IMR-90 (cell line): ENCODE measurements around the gene SCN11A. TPM values are rescaled to one million over a fixed set of nuclear protein-coding genes. Genes with fewer than 3 reads are reported as not detected.

Experiments
- ATAC-seq: fragments of 200-7000 bp; cut with Tn5 transposase; 2 replicates; pipeline ENCODE4 v1.9.1; 2020; ENCODE audit warnings: low read depth, mild to moderate bottlenecking, moderate library complexity
- BruUV-seq: library from RNA; stranded (reverse); fragments of 400-500 nt; replicated peaks from 2 replicates; lab custom pipeline; 2021; lab: Mats Ljungman, UMichigan
- CTCF ChIA-PET: fragments of 300-600 bp; formaldehyde crosslinking; extraction: SDS; loops from one replicate; lab custom pipeline; 2021; ENCODE audit warnings: antibody characterized with exemption; lab: Yijun Ruan, JAX
- POLR2A ChIA-PET: fragments of 300-600 bp; sonication (Branson Sonifier 250); formaldehyde crosslinking; loops from one replicate; lab custom pipeline; 2022; ENCODE audit warnings: antibody characterized with exemption; ENCODE audit not compliant: unreplicated experiment; lab: Charles Lee
- DNase-seq: peaks from one replicate; pipeline ENCODE4 v3.0.0; 2013
- H2AFZ ChIP-seq: replicated peaks from 2 replicates; pipeline ENCODE3; 2013; ENCODE audit warnings: low read length, mild to moderate bottlenecking; ENCODE audit not compliant: poor library complexity
- H2AK5ac ChIP-seq: 2 replicates; pipeline ENCODE4 v1.6.1; 2013; ENCODE audit warnings: low read depth, low read length, inconsistent platforms
- H2AK9ac ChIP-seq: replicated peaks from 2 replicates; pipeline ENCODE3; 2013; ENCODE audit warnings: mild to moderate bottlenecking, low read depth, low read length, moderate library complexity; ENCODE audit not compliant: poor library complexity
- H2BK120ac ChIP-seq: 2 replicates; pipeline ENCODE4 v1.6.1; 2013; ENCODE audit warnings: low read depth, low read length, inconsistent platforms
- H2BK15ac ChIP-seq: 3 replicates; pipeline ENCODE4 v1.6.1; 2013; ENCODE audit warnings: low read depth, low read length, inconsistent platforms
- H2BK20ac ChIP-seq: 2 replicates; pipeline ENCODE4 v1.6.1; 2013; ENCODE audit warnings: low read depth, mild to moderate bottlenecking, inconsistent platforms, low read length, moderate library complexity
- H2BK5ac ChIP-seq: 2 replicates; pipeline ENCODE4 v1.6.1; 2013; ENCODE audit warnings: mild to moderate bottlenecking, low read depth, low read length, inconsistent platforms; ENCODE audit not compliant: poor library complexity, severe bottlenecking
- H3K14ac ChIP-seq: replicated peaks from 2 replicates; pipeline ENCODE4 v1.6.1; 2013; ENCODE audit warnings: low read depth, low read length, inconsistent platforms
- H3K18ac ChIP-seq: 2 replicates; pipeline ENCODE4 v1.6.1; 2013; ENCODE audit warnings: low read depth, low read length, control low read depth
- H3K23ac ChIP-seq: 2 replicates; pipeline ENCODE4 v1.6.1; 2013; ENCODE audit warnings: low read depth, low read length, inconsistent platforms
- H3K27ac ChIP-seq: 2 replicates; pipeline ENCODE4 v1.5.1; 2013; ENCODE audit warnings: mild to moderate bottlenecking, control low read depth, low read length; ENCODE audit not compliant: insufficient read depth
- H3K27me3 ChIP-seq: 2 replicates; pipeline ENCODE4 v1.6.1; 2013; ENCODE audit warnings: low read length; ENCODE audit not compliant: control insufficient read depth, insufficient read depth
- H3K36me3 ChIP-seq: 2 replicates; pipeline ENCODE4 v1.6.1; 2013; ENCODE audit warnings: low read length, mixed read lengths; ENCODE audit not compliant: control insufficient read depth, insufficient read depth
- H3K4ac ChIP-seq: 2 replicates; pipeline ENCODE4 v1.6.1; 2013; ENCODE audit warnings: low read depth, low read length, inconsistent platforms
- H3K4me1 ChIP-seq: 2 replicates; pipeline ENCODE4 v1.6.1; 2013; ENCODE audit warnings: low read length, mixed read lengths; ENCODE audit not compliant: control insufficient read depth, insufficient read depth
- H3K4me2 ChIP-seq: 2 replicates; pipeline ENCODE4 v1.6.1; 2013; ENCODE audit warnings: low read depth, mild to moderate bottlenecking, control low read depth, low read length, moderate library complexity
- H3K4me3 ChIP-seq: 2 replicates; pipeline ENCODE4 v1.5.1; 2013; ENCODE audit warnings: low read depth, mild to moderate bottlenecking, control low read depth, low read length, moderate library complexity; ENCODE audit not compliant: insufficient read depth
- H3K56ac ChIP-seq: 2 replicates; pipeline ENCODE4 v1.6.1; 2013; ENCODE audit warnings: low read length, inconsistent platforms; ENCODE audit not compliant: insufficient read depth; ENCODE audit errors: extremely low read depth
- H3K79me1 ChIP-seq, 2 experiments: 2 replicates each; pipeline ENCODE4 v1.6.1; 2013; ENCODE audit warnings: low read length in 2 of 2, inconsistent platforms in 1 of 2, low read depth in 1 of 2
- H3K9ac ChIP-seq: 2 replicates; pipeline ENCODE4 v1.6.1; 2013; ENCODE audit warnings: low read depth, low read length, control low read depth
- H3K9me1 ChIP-seq: 2 replicates; pipeline ENCODE4 v1.6.1; 2013; ENCODE audit warnings: low read length, inconsistent platforms; ENCODE audit not compliant: insufficient read depth
- H3K9me3 ChIP-seq: 2 replicates; pipeline ENCODE4 v1.6.1; 2013; ENCODE audit warnings: low read length; ENCODE audit not compliant: control insufficient read depth, insufficient read depth
- H4K20me1 ChIP-seq: 2 replicates; pipeline ENCODE4 v1.6.1; 2013; ENCODE audit warnings: low read length, inconsistent platforms; ENCODE audit not compliant: insufficient read depth
- H4K5ac ChIP-seq: 2 replicates; pipeline ENCODE4 v1.6.1; 2013; ENCODE audit warnings: mild to moderate bottlenecking, low read depth, low read length, control low read depth
- H4K8ac ChIP-seq, 2 experiments: 2 replicates each; pipeline ENCODE4 v1.6.1; 2013; ENCODE audit warnings: low read depth in 2 of 2, low read length in 2 of 2, control low read depth in 1 of 2, inconsistent platforms in 1 of 2
- H4K91ac ChIP-seq: 2 replicates; pipeline ENCODE4 v1.6.1; 2013; ENCODE audit warnings: low read depth, low read length, inconsistent platforms; ENCODE audit not compliant: insufficient read depth
- BHLHE40 ChIP-seq: fragments of 150-350 bp; IDR thresholded peaks from 2 replicates; pipeline ENCODE4 v1.6.1; 2016; ENCODE audit warnings: mild to moderate bottlenecking, low read depth, low read length
- CEBPB ChIP-seq: IDR thresholded peaks from 2 replicates; pipeline ENCODE4 v1.6.1; 2012; ENCODE audit warnings: low read depth, low read length, improper control_type of control experiment
- CHD1 ChIP-seq: IDR thresholded peaks from 2 replicates; pipeline ENCODE4 v1.6.1; 2012; ENCODE audit warnings: low read depth, low read length, improper control_type of control experiment
- FOS ChIP-seq: fragments of 150-350 bp; IDR thresholded peaks from 2 replicates; pipeline ENCODE4 v1.6.1; 2016; ENCODE audit warnings: low read depth, low read length
- MAFK ChIP-seq: IDR thresholded peaks from 2 replicates; pipeline ENCODE4 v1.6.1; 2012; ENCODE audit warnings: low read depth, low read length, improper control_type of control experiment
- MAZ ChIP-seq: IDR thresholded peaks from 2 replicates; pipeline ENCODE4 v1.6.1; 2012; ENCODE audit warnings: low read depth, mild to moderate bottlenecking, low read length, improper control_type of control experiment, moderate library complexity, borderline replicate concordance
- MXI1 ChIP-seq: IDR thresholded peaks from 2 replicates; pipeline ENCODE4 v1.6.1; 2012; ENCODE audit warnings: low read depth, mild to moderate bottlenecking, low read length, moderate library complexity, borderline replicate concordance
- NFE2L2 ChIP-seq: fragments of 150-350 bp; IDR thresholded peaks from 2 replicates; pipeline ENCODE4 v1.6.1; 2016; ENCODE audit warnings: low read depth, mild to moderate bottlenecking, low read length
- POLR2A ChIP-seq: IDR thresholded peaks from 2 replicates; pipeline ENCODE4 v1.6.1; 2012; ENCODE audit warnings: mild to moderate bottlenecking, low read depth, low read length
- RAD21 ChIP-seq: IDR thresholded peaks from 2 replicates; pipeline ENCODE4 v1.6.1; 2012; ENCODE audit warnings: low read length, improper control_type of control experiment
- RCOR1 ChIP-seq: IDR thresholded peaks from 2 replicates; pipeline ENCODE4 v1.6.1; 2012; ENCODE audit warnings: mild to moderate bottlenecking, low read length, improper control_type of control experiment; ENCODE audit not compliant: insufficient replicate concordance
- RFX5 ChIP-seq: IDR thresholded peaks from 2 replicates; pipeline ENCODE4 v1.8.0; 2012; ENCODE audit warnings: low read depth, mild to moderate bottlenecking, low read length, moderate library complexity
- SMC3 ChIP-seq: fragments of 150-350 bp; IDR thresholded peaks from 2 replicates; pipeline ENCODE4 v1.6.1; 2016; ENCODE audit warnings: low read depth, mild to moderate bottlenecking, antibody characterized with exemption, low read length, moderate library complexity
- dilution Hi-C: fragments of 300-500 bp; cut with HindIII; formaldehyde crosslinking; loops from one replicate; pipeline ENCODE4 v1.14.3; 2018; ENCODE audit warnings: low sequenced_read_pairs; ENCODE audit not compliant: unreplicated experiment
- in situ Hi-C: fragments of 300-500 bp; cut with MboI; formaldehyde crosslinking; loops from 3 replicates; pipeline ENCODE4 v1.14.3; 2019; ENCODE audit warnings: low sequenced_read_pairs, inconsistent platforms, mixed read lengths
- intact Hi-C: fragments of 100-400 bp; cut with micrococcal nuclease; formaldehyde crosslinking; loops from 2 replicates; pipeline ENCODE4 v1.10.0; 2022
- polyA plus RNA-seq, 3 experiments: library from polyadenylated mRNA; depleted of rRNA; stranded (reverse); fragments of >200 nt; gene quantifications; 2 replicates each; pipeline ENCODE4 v1.2.3, GENCODE V29; 2012; ENCODE audit warnings: low replicate concordance in 1 of 3
- total RNA-seq: library from RNA; depleted of rRNA; stranded (reverse); fragments of >200 nt; gene quantifications from 2 replicates; pipeline ENCODE4 v1.2.3, GENCODE V29; 2012
- TF ChIP-seq, protein P1 (sequence below): conservative IDR thresholded peaks from 2 replicates; pipeline ENCODE4 v1.5.1; 2012; ENCODE audit warnings: mild to moderate bottlenecking, low read depth, low read length, improper control_type of control experiment
- TF ChIP-seq, protein P2 (sequence below): fragments of 150-350 bp; IDR thresholded peaks from 2 replicates; pipeline ENCODE4 v1.6.1; 2017; ENCODE audit warnings: mild to moderate bottlenecking, antibody characterized with exemption, low read length, low read depth
- TF ChIP-seq, protein P3 (sequence below): fragments of 150-350 bp; IDR thresholded peaks from 2 replicates; pipeline ENCODE4 v1.6.1; 2016; ENCODE audit warnings: low read depth, mild to moderate bottlenecking, low read length, moderate library complexity, borderline replicate concordance

SCN11A gene
- total and polyA plus RNA-seq, 2 of the 4 experiments (the other 2 are of a cell fraction) = under 0.01 to 0.02 TPM

DNA sequence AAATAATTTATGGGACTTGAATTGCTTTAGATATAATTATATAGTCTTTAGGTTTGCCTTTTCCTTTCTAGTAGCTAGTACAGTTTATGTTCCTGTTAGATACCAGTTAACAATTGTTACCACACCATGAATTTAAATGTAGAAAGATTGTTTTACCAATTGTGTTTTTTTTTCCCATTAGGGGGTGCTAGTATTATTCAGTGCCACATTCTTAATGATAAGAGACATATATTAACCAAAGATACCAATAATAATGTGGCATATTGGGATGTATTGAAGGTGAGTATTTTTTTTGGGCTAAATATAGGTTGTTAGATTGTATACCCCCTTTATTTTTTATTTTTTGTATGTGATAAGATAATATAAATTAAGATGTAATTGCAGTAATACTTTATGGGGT, 27.8 kb upstream of the SCN11A start:
- POLR2A ChIA-PET = no interaction called here
- no peaks in the 10 kb centered on the region for H3K9me1 ChIP-seq

More for the DNA sequence above, 27.8 kb upstream of the SCN11A start:
- Histone ChIP-seq H2BK15ac (no peak overlapping the region), H3K4ac (no peak overlapping the region), H2AFZ (no peak overlapping the region), H3K36me3 (peaks cover 21% of the 10 kb centered on the region), H2BK20ac (no peak overlapping the region), H3K9ac (no peak overlapping the region), H3K27ac (no peak overlapping the region), H3K27me3 (no peaks in the 10 kb centered on the region), H3K14ac (no peak overlapping the region), H2AK5ac (no peak overlapping the region), H4K20me1 (no peaks in the 10 kb centered on the region), H4K91ac (no peak overlapping the region), H3K23ac (no peak overlapping the region), H4K8ac (no peak overlapping the region), H3K56ac (no peak overlapping the region), H3K4me2 (no peak overlapping the region), H2BK120ac (no peak overlapping the region), H3K79me1 (no peaks in the 10 kb centered on the region), H3K4me3 (no peak overlapping the region), H3K18ac (no peak overlapping the region), H3K9me3 (no peaks in the 10 kb centered on the region), H3K4me1 (no peaks in the 10 kb centered on the region), H4K5ac (no peak overlapping the region), H2AK9ac (no peak overlapping the region), H2BK5ac (no peak overlapping the region)
- TF ChIP-seq SMC3 (no peak), MXI1 (no peak), RCOR1 (no peak), CHD1 (no peak), BHLHE40 (no peak), MAZ (no peak), RAD21 (no peak), MAFK (no peak), NFE2L2 (no peak), CEBPB (no peak), RFX5 (no peak), POLR2A (no peak), FOS (no peak)
- TF ChIP-seq, protein P1, sequence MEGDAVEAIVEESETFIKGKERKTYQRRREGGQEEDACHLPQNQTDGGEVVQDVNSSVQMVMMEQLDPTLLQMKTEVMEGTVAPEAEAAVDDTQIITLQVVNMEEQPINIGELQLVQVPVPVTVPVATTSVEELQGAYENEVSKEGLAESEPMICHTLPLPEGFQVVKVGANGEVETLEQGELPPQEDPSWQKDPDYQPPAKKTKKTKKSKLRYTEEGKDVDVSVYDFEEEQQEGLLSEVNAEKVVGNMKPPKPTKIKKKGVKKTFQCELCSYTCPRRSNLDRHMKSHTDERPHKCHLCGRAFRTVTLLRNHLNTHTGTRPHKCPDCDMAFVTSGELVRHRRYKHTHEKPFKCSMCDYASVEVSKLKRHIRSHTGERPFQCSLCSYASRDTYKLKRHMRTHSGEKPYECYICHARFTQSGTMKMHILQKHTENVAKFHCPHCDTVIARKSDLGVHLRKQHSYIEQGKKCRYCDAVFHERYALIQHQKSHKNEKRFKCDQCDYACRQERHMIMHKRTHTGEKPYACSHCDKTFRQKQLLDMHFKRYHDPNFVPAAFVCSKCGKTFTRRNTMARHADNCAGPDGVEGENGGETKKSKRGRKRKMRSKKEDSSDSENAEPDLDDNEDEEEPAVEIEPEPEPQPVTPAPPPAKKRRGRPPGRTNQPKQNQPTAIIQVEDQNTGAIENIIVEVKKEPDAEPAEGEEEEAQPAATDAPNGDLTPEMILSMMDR = no peak
- TF ChIP-seq, protein P2, sequence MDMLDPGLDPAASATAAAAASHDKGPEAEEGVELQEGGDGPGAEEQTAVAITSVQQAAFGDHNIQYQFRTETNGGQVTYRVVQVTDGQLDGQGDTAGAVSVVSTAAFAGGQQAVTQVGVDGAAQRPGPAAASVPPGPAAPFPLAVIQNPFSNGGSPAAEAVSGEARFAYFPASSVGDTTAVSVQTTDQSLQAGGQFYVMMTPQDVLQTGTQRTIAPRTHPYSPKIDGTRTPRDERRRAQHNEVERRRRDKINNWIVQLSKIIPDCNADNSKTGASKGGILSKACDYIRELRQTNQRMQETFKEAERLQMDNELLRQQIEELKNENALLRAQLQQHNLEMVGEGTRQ = no peak
- TF ChIP-seq, protein P3, sequence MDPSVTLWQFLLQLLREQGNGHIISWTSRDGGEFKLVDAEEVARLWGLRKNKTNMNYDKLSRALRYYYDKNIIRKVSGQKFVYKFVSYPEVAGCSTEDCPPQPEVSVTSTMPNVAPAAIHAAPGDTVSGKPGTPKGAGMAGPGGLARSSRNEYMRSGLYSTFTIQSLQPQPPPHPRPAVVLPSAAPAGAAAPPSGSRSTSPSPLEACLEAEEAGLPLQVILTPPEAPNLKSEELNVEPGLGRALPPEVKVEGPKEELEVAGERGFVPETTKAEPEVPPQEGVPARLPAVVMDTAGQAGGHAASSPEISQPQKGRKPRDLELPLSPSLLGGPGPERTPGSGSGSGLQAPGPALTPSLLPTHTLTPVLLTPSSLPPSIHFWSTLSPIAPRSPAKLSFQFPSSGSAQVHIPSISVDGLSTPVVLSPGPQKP = no peak
- in situ Hi-C loops (no loop called here), intact Hi-C loops (no loop called here), dilution Hi-C loops (no loop called here)
- BruUV-seq = no TSS peak
- CTCF ChIA-PET = no interaction called here
- DNase-seq = no peak
- no peak for ATAC-seq
